Measurements from ENCODE around the gene SELENON. TPM values are rescaled to one million over a fixed set of nuclear protein-coding genes. Genes with fewer than 3 reads are reported as not detected.

Gene SELENON
- total RNA-seq, 4 donors from 2014 or later, result 33.5 to 82.8 (median 39.4) TPM

DNA sequence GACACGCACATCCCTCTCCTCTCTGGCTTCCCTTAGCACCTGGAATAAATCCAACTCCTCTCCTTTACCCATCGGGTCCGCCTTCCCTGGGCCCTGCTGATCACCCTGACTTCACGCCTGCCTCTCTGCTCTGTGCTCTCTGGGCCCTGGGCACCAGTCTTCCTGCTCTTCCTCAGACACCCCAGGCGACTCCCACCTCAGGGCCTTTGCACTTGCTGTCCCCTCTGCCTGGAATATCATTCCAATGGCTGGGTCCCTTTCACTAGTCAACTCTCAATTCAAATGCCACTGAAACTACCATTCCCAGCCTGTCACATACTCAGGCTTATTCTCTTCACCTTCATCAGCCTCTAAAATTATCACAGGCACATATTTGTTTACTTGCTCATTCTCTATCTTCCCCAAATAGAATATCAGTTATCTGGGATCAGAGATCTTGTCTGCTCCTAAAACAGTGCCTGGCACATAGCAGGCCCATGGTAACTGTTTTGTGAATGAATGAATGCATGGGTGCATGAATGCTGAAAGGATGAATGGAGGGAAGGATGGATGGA lies 27.2 kb upstream of the SELENON start:
- no peak for TF ChIP-seq POLR2A (IDR thresholded peaks at IDR 0.05)
- TF ChIP-seq, protein P1, sequence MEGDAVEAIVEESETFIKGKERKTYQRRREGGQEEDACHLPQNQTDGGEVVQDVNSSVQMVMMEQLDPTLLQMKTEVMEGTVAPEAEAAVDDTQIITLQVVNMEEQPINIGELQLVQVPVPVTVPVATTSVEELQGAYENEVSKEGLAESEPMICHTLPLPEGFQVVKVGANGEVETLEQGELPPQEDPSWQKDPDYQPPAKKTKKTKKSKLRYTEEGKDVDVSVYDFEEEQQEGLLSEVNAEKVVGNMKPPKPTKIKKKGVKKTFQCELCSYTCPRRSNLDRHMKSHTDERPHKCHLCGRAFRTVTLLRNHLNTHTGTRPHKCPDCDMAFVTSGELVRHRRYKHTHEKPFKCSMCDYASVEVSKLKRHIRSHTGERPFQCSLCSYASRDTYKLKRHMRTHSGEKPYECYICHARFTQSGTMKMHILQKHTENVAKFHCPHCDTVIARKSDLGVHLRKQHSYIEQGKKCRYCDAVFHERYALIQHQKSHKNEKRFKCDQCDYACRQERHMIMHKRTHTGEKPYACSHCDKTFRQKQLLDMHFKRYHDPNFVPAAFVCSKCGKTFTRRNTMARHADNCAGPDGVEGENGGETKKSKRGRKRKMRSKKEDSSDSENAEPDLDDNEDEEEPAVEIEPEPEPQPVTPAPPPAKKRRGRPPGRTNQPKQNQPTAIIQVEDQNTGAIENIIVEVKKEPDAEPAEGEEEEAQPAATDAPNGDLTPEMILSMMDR (IDR thresholded peaks at IDR 0.05), result no peak
- no peak for TF ChIP-seq POLR2AphosphoS5 (IDR thresholded peaks at IDR 0.05)
- TF ChIP-seq EP300 (IDR thresholded peaks at IDR 0.05), result no peak
- WGBS, 2 donors (ENCODE audit: low coverage in 1 of 2), result 75 to 80% methylated on average over 3 to 5 of the region's 5 CpGs
- Histone ChIP-seq H3K9me3 (no peaks in the 10 kb centered on the region), H3K27me3 (no peaks in the 10 kb centered on the region), H3K4me1 (peaks cover 0 to 23% (median 4%) of the 10 kb centered on the region in 3 donors), H3K27ac (no peak overlapping the region), H3K4me3 (no peak overlapping the region), H3K36me3 (peaks cover 0 to 71% of the 10 kb centered on the region in 2 donors)
- no peak for ATAC-seq

DNA sequence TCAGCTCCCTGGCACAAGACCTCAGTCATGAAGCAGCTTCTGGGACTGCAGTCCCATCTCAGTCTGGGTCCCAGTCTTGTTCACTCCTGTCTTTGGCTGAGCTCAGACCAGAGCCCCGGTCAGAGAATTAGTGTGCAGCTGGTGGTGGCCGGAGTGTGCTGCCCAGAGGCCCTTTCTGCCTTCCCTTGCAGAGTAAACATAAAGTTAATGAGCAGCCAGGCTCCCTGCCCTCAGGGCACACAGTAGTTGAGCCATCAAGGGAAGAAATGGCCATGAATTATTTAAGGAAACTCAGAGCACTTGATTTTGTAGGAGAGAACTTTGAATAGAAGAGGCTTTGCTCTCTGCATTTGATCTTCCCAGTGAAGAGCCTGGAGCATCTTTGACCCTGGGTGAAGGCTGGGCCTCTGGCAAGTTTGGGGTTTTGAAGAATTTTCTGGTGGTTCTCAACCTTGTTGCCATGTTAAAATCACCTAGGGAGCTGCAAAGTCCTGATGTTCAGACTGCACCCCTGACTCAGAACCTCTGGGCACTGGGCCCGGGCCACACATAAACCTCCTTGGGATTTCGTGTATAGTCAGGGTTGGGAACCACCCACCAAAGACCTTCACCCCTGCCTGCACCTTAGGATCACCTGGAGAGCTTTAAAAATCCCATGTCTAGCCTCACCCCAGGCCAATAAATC lies 26.4 kb upstream of the SELENON start:
- Histone ChIP-seq H3K4me3 (no peak overlapping the region), H3K9me3 (no peaks in the 10 kb centered on the region), H3K4me1 (peaks cover 0 to 23% (median 4%) of the 10 kb centered on the region in 3 donors), H3K27me3 (no peaks in the 10 kb centered on the region), H3K27ac (no peak overlapping the region), H3K36me3 (peaks cover 0 to 79% of the 10 kb centered on the region in 2 donors)
- 100% methylated on average over 1 to 2 of the region's 4 CpGs for WGBS, 2 donors (ENCODE audit: low coverage in 1 of 2)
- no peak for ATAC-seq
- no peak for TF ChIP-seq POLR2AphosphoS5 (IDR thresholded peaks at IDR 0.05)
- TF ChIP-seq, protein P1 (IDR thresholded peaks at IDR 0.05), result no peak
- TF ChIP-seq EP300 (IDR thresholded peaks at IDR 0.05), result no peak
- no peak for TF ChIP-seq POLR2A (IDR thresholded peaks at IDR 0.05)

DNA sequence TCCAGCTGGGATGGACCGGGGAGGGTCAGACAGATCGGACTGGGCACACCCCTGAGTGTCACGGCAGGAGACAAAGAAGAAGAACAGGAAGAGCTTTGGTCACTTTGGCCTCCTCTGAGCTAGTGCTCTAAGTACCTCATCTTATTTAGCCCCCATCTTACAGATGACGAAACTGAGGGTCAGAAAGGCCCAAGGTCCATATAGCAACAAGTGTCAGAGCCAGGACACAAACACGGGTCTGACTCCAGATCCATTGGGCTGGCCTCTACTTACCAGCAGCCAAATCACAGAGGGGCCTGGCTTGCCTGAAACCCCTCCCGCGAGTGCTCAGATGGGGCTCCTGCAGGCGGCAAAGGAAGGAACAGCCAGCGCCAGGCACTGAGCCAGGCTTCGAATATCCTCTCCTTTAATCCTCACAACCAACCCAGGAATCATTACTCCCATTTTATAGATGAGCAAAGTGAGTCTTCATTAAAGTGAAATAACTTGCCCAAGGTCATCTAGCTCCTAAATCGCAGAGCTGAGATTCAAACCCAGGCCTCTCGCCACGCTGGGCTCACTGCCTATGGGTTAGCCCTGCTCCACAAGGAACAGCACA lies 25.7 kb upstream of the SELENON start:
- Histone ChIP-seq H3K4me1 (peaks cover 0 to 23% (median 4%) of the 10 kb centered on the region in 3 donors), H3K27ac (no peak overlapping the region), H3K27me3 (no peaks in the 10 kb centered on the region), H3K9me3 (no peaks in the 10 kb centered on the region), H3K36me3 (peaks cover 0 to 85% of the 10 kb centered on the region in 2 donors), H3K4me3 (no peak overlapping the region)
- no peak for TF ChIP-seq POLR2A (IDR thresholded peaks at IDR 0.05)
- TF ChIP-seq EP300 (IDR thresholded peaks at IDR 0.05), result no peak
- TF ChIP-seq, protein P1 (IDR thresholded peaks at IDR 0.05), result no peak
- TF ChIP-seq POLR2AphosphoS5 (IDR thresholded peaks at IDR 0.05), result no peak
- 81% methylated on average over 3 of the region's 13 CpGs; no CpG with 5 or more reads in 1 of the 2 donors for WGBS, 2 donors (ENCODE audit: low coverage in 1 of 2)
- no peak for ATAC-seq

DNA sequence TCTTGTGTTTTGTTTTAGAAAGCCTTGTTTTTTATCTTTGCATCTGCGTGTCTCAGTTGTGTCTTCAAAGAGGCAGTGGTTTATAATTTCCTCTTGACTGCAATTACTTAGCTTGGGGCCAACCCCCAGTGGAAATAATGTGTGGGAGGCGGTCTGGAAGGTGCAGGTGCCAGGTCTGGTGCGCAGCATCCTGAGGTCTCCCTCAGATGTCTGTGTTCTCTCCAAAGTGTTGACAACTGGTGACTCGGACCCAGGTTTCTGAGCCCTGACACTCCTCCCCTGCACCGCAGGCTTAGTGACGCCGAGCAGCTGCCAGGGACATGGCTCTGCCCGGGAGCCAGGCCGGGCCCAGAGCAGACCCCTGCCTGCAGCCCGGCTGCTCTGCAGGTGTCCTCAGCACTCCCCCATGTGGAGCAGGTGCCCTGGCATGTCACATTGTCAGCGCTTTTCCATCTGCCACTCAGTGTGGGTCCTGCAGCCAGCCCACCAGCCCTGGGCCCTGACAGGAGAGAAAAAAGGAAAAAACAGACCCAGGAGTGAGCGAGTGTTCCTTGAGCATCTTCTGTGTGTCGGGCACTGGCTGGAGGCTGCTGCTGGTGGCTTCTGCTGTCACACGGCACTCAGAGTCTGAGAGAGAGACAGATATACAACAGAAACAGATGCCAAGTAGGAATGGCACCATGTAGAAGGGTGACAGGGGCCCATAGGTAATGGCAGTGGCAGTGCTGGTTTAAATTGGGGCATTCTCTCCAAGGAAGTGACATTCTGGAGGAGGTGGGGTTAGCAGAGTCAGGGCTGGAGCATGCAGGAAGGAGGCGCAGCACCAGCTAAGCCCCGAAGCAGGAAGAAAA lies 24.8 kb upstream of the SELENON start:
- H3K36me3 ChIP-seq, result peaks cover 0 to 80% of the 10 kb centered on the region in 2 donors
- TF ChIP-seq EP300 (IDR thresholded peaks at IDR 0.05), result no peak
- TF ChIP-seq, protein P1 (IDR thresholded peaks at IDR 0.05), result no peak
- TF ChIP-seq POLR2A (IDR thresholded peaks at IDR 0.05), result no peak
- no peak for TF ChIP-seq POLR2AphosphoS5 (IDR thresholded peaks at IDR 0.05)
- no peaks in the 10 kb centered on the region for H3K9me3 ChIP-seq
- peaks cover 0 to 18% (median 4%) of the 10 kb centered on the region in 3 donors for H3K4me1 ChIP-seq
- no peak overlapping the region for H3K4me3 ChIP-seq
- H3K27me3 ChIP-seq, result no peaks in the 10 kb centered on the region
- 54 to 81% methylated on average over 2 to 6 of the region's 16 CpGs for WGBS, 2 donors (ENCODE audit: low coverage in 1 of 2)
- no peak overlapping the region for H3K27ac ChIP-seq
- no peak for ATAC-seq
